CD14-positive monocyte (primary cell): ENCODE measurements around the gene OCSTAMP. TPM values are rescaled to one million over a fixed set of nuclear protein-coding genes. Genes with fewer than 3 reads are reported as not detected.

Source experiments
- DNase-seq, 3 donors: peaks; one replicate each; pipeline ENCODE4 v3.0.0-alpha.2; 2011 to 2022
- H2AFZ ChIP-seq: 2 replicates; pipeline ENCODE4 v1.6.0; 2012; ENCODE audit warnings: mild to moderate bottlenecking, low read depth, low read length, inconsistent platforms; ENCODE audit not compliant: insufficient read depth, poor library complexity, severe bottlenecking
- H3K27ac ChIP-seq, 2 donors: 1 replicate in 1 of 2; 2 replicates in 1 of 2; pipeline ENCODE4 v1.5.1; 2012 to 2013; ENCODE audit warnings: low read length in 2 of 2, control low read depth in 1 of 2, inconsistent platforms in 1 of 2, low read depth in 1 of 2, mild to moderate bottlenecking in 1 of 2
- H3K27me3 ChIP-seq, 2 donors: one replicate each; pipeline versions ENCODE4 v1.6.0 to v1.6.1; 2011 to 2013; ENCODE audit warnings: low read length in 2 of 2; ENCODE audit not compliant: control insufficient read depth in 2 of 2, insufficient read depth in 2 of 2
- H3K36me3 ChIP-seq, 2 donors: replicated peaks in 1 of 2; 1 replicate in 1 of 2; 2 replicates in 1 of 2; pipeline versions ENCODE4 v1.5.1 to v1.6.1; 2012 to 2013; ENCODE audit warnings: low read length in 2 of 2, control low read depth in 1 of 2, inconsistent platforms in 1 of 2, mild to moderate bottlenecking in 1 of 2; ENCODE audit not compliant: insufficient read depth in 2 of 2, control insufficient read depth in 1 of 2
- H3K4me1 ChIP-seq, 2 donors: 1 replicate in 1 of 2; 2 replicates in 1 of 2; pipeline versions ENCODE4 v1.5.1 to v1.6.1; 2012 to 2013; ENCODE audit warnings: low read length in 2 of 2, control low read depth in 1 of 2, inconsistent platforms in 1 of 2, mild to moderate bottlenecking in 1 of 2, moderate library complexity in 1 of 2; ENCODE audit not compliant: insufficient read depth in 2 of 2, control insufficient read depth in 1 of 2
- H3K4me2 ChIP-seq: replicated peaks from 2 replicates; pipeline ENCODE3; 2012; ENCODE audit warnings: low read length, moderate library complexity, mild to moderate bottlenecking; ENCODE audit not compliant: poor library complexity, severe bottlenecking; ENCODE audit errors: extremely low read depth
- H3K4me3 ChIP-seq, 3 experiments: fragments of 200-600 bp in 1 of 3; sonication (generic) in 1 of 3; replicated peaks in 1 of 3; 1 replicate in 2 of 3; 2 replicates in 1 of 3; pipeline ENCODE4 v1.5.1; 2011 to 2013; ENCODE audit warnings: low read length in 3 of 3, mild to moderate bottlenecking in 3 of 3, control low read depth in 2 of 3, low read depth in 2 of 3, inconsistent platforms in 1 of 3, moderate library complexity in 1 of 3
- H3K79me2 ChIP-seq: 2 replicates; pipeline ENCODE4 v1.6.0; 2012; ENCODE audit warnings: mild to moderate bottlenecking, control low read depth, inconsistent platforms, low read length, moderate library complexity; ENCODE audit not compliant: insufficient read depth
- H3K9ac ChIP-seq: 2 replicates; pipeline ENCODE4 v1.6.0; 2017; ENCODE audit warnings: low read length, mild to moderate bottlenecking; ENCODE audit not compliant: insufficient read depth, poor library complexity, severe bottlenecking
- H3K9me3 ChIP-seq, 2 donors: replicated peaks in 1 of 2; 1 replicate in 1 of 2; 2 replicates in 1 of 2; pipeline versions ENCODE4 v1.5.1 to v1.6.1; 2012 to 2013; ENCODE audit warnings: low read length in 2 of 2, control low read depth in 1 of 2; ENCODE audit not compliant: control insufficient read depth in 1 of 2, insufficient read depth in 1 of 2
- H4K20me1 ChIP-seq: 2 replicates; pipeline ENCODE4 v1.6.0; 2012; ENCODE audit warnings: mild to moderate bottlenecking, low read length, control low read depth, moderate library complexity; ENCODE audit not compliant: insufficient read depth
- H3K27ac Mint-ChIP-seq, 7 donors: one replicate each; pipeline ENCODE4 v1.8.0; 2020; ENCODE audit warnings: mild to moderate bottlenecking in 7 of 7, mixed read lengths in 7 of 7, moderate library complexity in 6 of 7, inconsistent platforms in 2 of 7
- H3K27me3 Mint-ChIP-seq, 3 donors: one replicate each; pipeline ENCODE4 v1.8.0; 2021 to 2022; ENCODE audit warnings: low read depth in 3 of 3, mild to moderate bottlenecking in 3 of 3, mixed read lengths in 3 of 3, moderate library complexity in 3 of 3, inconsistent platforms in 1 of 3
- H3K36me3 Mint-ChIP-seq, 2 donors: one replicate each; pipeline ENCODE4 v1.8.0; 2020; ENCODE audit warnings: mixed read lengths in 2 of 2, inconsistent platforms in 1 of 2, mild to moderate bottlenecking in 1 of 2
- H3K4me1 Mint-ChIP-seq: one replicate; pipeline ENCODE4 v1.8.0; 2020; ENCODE audit warnings: mild to moderate bottlenecking, mixed read lengths
- H3K4me3 Mint-ChIP-seq, 2 donors: one replicate each; pipeline ENCODE4 v1.8.0; 2020; ENCODE audit warnings: mild to moderate bottlenecking in 2 of 2, mixed read lengths in 2 of 2, moderate library complexity in 1 of 2
- H3K9me3 Mint-ChIP-seq, 7 donors: one replicate each; pipeline ENCODE4 v1.8.0; 2020 to 2022; ENCODE audit warnings: mixed read lengths in 7 of 7, mild to moderate bottlenecking in 6 of 7, moderate library complexity in 6 of 7, inconsistent platforms in 2 of 7
- CTCF ChIP-seq: fragments of 200-600 bp; IDR thresholded peaks from one replicate; pipeline ENCODE4 v1.8.0; 2022; ENCODE audit warnings: antibody characterized with exemption, mild to moderate bottlenecking
- WGBS: methylation state at CpG from one replicate; pipeline ENCODE4 v1.1.5; 2013; ENCODE audit warnings: missing lambda C conversion rate; ENCODE audit not compliant: insufficient coverage; 5-methylcytosine and 5-hydroxymethylcytosine counted together
- intact Hi-C, 2 donors: fragments of 100-400 bp; cut with micrococcal nuclease; formaldehyde crosslinking; loops; one replicate each; pipeline versions ENCODE4 v1.15.0 to v1.15.1; 2023
- polyA plus RNA-seq, 3 donors: library from polyadenylated mRNA; depleted of rRNA in 1 of 3; unstranded in 2 of 3; stranded (reverse) in 1 of 3; fragments of 300-500 nt in 2 of 3; fragments of >200 nt in 1 of 3; fragmentation: Illumina TruSeq in 2 of 3; gene quantifications; 1 replicate in 2 of 3; 2 replicates in 1 of 3; pipeline ENCODE4 v1.2.3, GENCODE V29; 2012 to 2021

The OCSTAMP gene
- polyA plus RNA-seq, 3 donors = not detected

- no peak overlapping the region for H2AFZ ChIP-seq
- H4K20me1 ChIP-seq = no peaks in the 10 kb centered on the region
- H3K27me3 ChIP-seq = peaks cover 20 to 46% of the 10 kb centered on the region in 2 donors
- intact Hi-C loops = no loop called here
- no peak overlapping the region for H3K27ac ChIP-seq
- H3K4me2 ChIP-seq = no peak overlapping the region
- no peak overlapping the region for H3K4me3 ChIP-seq
- H3K27me3 Mint-ChIP-seq = peaks cover 25 to 31% (median 30%) of the 10 kb centered on the region in 3 donors
- no peak for DNase-seq
- H3K9ac ChIP-seq = no peak overlapping the region
- no peaks in the 10 kb centered on the region for H3K9me3 ChIP-seq
- H3K9me3 Mint-ChIP-seq = peaks cover 0 to 4% (median 0%) of the 10 kb centered on the region in 7 donors
- no peaks in the 10 kb centered on the region for H3K36me3 Mint-ChIP-seq
- H3K4me1 Mint-ChIP-seq = peaks cover 17% of the 10 kb centered on the region
- no CpG with 5 or more reads among the region's 3 CpGs for WGBS
- no peaks in the 10 kb centered on the region for H3K79me2 ChIP-seq
- H3K4me1 ChIP-seq = peaks cover 20 to 21% of the 10 kb centered on the region in 2 donors
- no peak for TF ChIP-seq CTCF
- H3K4me3 Mint-ChIP-seq = no peak overlapping the region
- peak overlapping the region in 2 of 7 donors; percentile 31 to 64 for H3K27ac Mint-ChIP-seq
- no peaks in the 10 kb centered on the region for H3K36me3 ChIP-seq
Measured at GRCh38 chr20:46544576-46544975, 5.9 kb downstream of the OCSTAMP start.

- peaks cover 0 to 4% (median 0%) of the 10 kb centered on the region in 7 donors for H3K9me3 Mint-ChIP-seq
- Histone ChIP-seq H3K9ac (no peak overlapping the region), H2AFZ (no peak overlapping the region), H3K9me3 (no peaks in the 10 kb centered on the region), H3K27ac (no peak overlapping the region), H3K4me2 (no peak overlapping the region), H3K4me3 (no peak overlapping the region), H3K27me3 (peaks cover 23 to 50% of the 10 kb centered on the region in 2 donors), H4K20me1 (no peaks in the 10 kb centered on the region), H3K36me3 (no peaks in the 10 kb centered on the region), H3K79me2 (no peaks in the 10 kb centered on the region), H3K4me1 (peaks cover 20 to 21% of the 10 kb centered on the region in 2 donors)
- no peak overlapping the region for H3K4me3 Mint-ChIP-seq
- intact Hi-C loops = no loop called here
- TF ChIP-seq CTCF = no peak
- 25% methylated on average over 1 of the region's 1 CpG for WGBS
- H3K36me3 Mint-ChIP-seq = no peaks in the 10 kb centered on the region
- no peak for DNase-seq
- H3K27ac Mint-ChIP-seq = peak overlapping the region in 2 of 7 donors; percentile 46 to 84
- peaks cover 28 to 37% (median 35%) of the 10 kb centered on the region in 3 donors for H3K27me3 Mint-ChIP-seq
- H3K4me1 Mint-ChIP-seq = peaks cover 17% of the 10 kb centered on the region
Measured at GRCh38 chr20:46543959-46544358, 6.5 kb downstream of the OCSTAMP start.
